ENCODE results near the gene TMEM88. TPM values are rescaled to one million over a fixed set of nuclear protein-coding genes. Genes with fewer than 3 reads are reported as not detected.

TMEM88 gene
- total RNA-seq, 2 experiments from 2014 or later: 29.3 to 29.6 TPM

GRCh38 chr17:7903154-7904103, 48.6 kb downstream of the TMEM88 start:
- no peaks in the 10 kb centered on the region for H3K27me3 ChIP-seq (ENCODE audit: control insufficient read depth in 1 of 2, insufficient read depth in 2 of 2, low read length in 2 of 2)
- Mint-ChIP-seq H3K27me3 (no peaks in the 10 kb centered on the region), H3K27ac (no peak overlapping the region), H3K9me3 (no peaks in the 10 kb centered on the region), H3K36me3 (ENCODE audit: low read depth) (peaks cover 100% of the 10 kb centered on the region), H3K4me1 (ENCODE audit: low read depth) (no peaks in the 10 kb centered on the region), H3K4me3 (no peak overlapping the region)
- ATAC-seq (ENCODE audit: poor library complexity) (no peak), DNase-seq (no peak)
- POLR2A ChIA-PET: interaction anchor here (0.9 kb wide), 1 partner anchor 9 kb away, joined by 3 read pairs; no protein-coding TSS in a partner anchor
- peaks cover 98% of the 10 kb centered on the region for H3K36me3 ChIP-seq (ENCODE audit: insufficient read depth, low read length)
- CTCF ChIA-PET: interaction anchor here (0.5 kb wide), 1 partner anchor 343 kb away, joined by 3 read pairs; no protein-coding TSS in a partner anchor
- intact Hi-C loops (cut with DNase I, micrococcal nuclease): no loop called here
- H3K4me3 ChIP-seq (ENCODE audit: low read length): no peak overlapping the region
- no peak for TF ChIP-seq CTCF (IDR thresholded peaks at IDR 0.05)
- no peak overlapping the region for H3K27ac ChIP-seq (ENCODE audit: low read depth in 1 of 2, low read length in 2 of 2)
- H3K9me3 ChIP-seq (ENCODE audit: control insufficient read depth in 1 of 2, insufficient read depth in 1 of 2, low read length in 2 of 2): no peaks in the 10 kb centered on the region
- no peaks in the 10 kb centered on the region for H3K4me1 ChIP-seq (ENCODE audit: insufficient read depth, low read length)

Other genes starting within 250 kb of the TMEM88 start
- 10 to 100 TPM; 20.6 to 22.5 TPM for gene FXR2, start 240.2 kb upstream of the TMEM88 start, total RNA-seq
- 10 to 100 TPM; 55.7 to 60.3 TPM for gene SAT2, start 227.2 kb upstream of the TMEM88 start, total RNA-seq
- gene SHBG, start 224.9 kb upstream of the TMEM88 start, total RNA-seq: not detected
- gene ATP1B2, start 204.1 kb upstream of the TMEM88 start, total RNA-seq: under 1 TPM; 0.17 to 0.69 TPM
- gene TP53, start 167.6 kb upstream of the TMEM88 start, total RNA-seq: 10 to 100 TPM; 25.8 to 26.0 TPM
- 1 to 10 TPM; 3.9 to 4.0 TPM for gene WRAP53, start 166.6 kb upstream of the TMEM88 start, total RNA-seq
- not detected for gene EFNB3, start 149.9 kb upstream of the TMEM88 start, total RNA-seq
- not detected for gene DNAH2, start 137.3 kb upstream of the TMEM88 start, total RNA-seq
- gene KDM6B, start 20.8 kb upstream of the TMEM88 start, total RNA-seq: 100 to 1,000 TPM; 189 to 191 TPM
- gene NAA38, start 2.5 kb downstream of the TMEM88 start, total RNA-seq: 10 to 100 TPM; 15.4 to 16.3 TPM
- gene CYB5D1, start 2.9 kb downstream of the TMEM88 start, total RNA-seq: 1 to 10 TPM; 8.7 TPM
- 100 to 1,000 TPM; 263 to 297 TPM for gene CHD3, start 33.7 kb downstream of the TMEM88 start, total RNA-seq
- gene RNF227, start 61.2 kb downstream of the TMEM88 start, total RNA-seq: 1 to 10 TPM; 3.2 to 3.5 TPM
- gene KCNAB3, start 74.8 kb downstream of the TMEM88 start, total RNA-seq: 1 to 10 TPM; 7.1 to 8.2 TPM
- 10 to 100 TPM; 39.3 to 39.5 TPM for gene TRAPPC1, start 76.9 kb downstream of the TMEM88 start, total RNA-seq
- gene CNTROB, start 77.1 kb downstream of the TMEM88 start, total RNA-seq: 10 to 100 TPM; 20.6 to 21.9 TPM
- under 1 TPM in 1 of 2 experiments, not detected in 1; 0.06 TPM for gene GUCY2D, start 147.5 kb downstream of the TMEM88 start, total RNA-seq
- gene ALOX15B, start 184.0 kb downstream of the TMEM88 start, total RNA-seq: not detected
- under 1 TPM in 1 of 2 experiments, not detected in 1; 0.41 TPM for gene ALOX12B, start 232.7 kb downstream of the TMEM88 start, total RNA-seq